Stimulated activated CD4-positive, alpha-beta T cell treated with anti-CD3 and anti-CD28 coated beads, Interleukin-4, amount 100 ng/mL, for 24 hours (primary cell): Measurements from ENCODE around the gene CYP11A1.

Experiments used
- DNase-seq: peaks from one replicate; pipeline ENCODE4 v3.0.0-alpha.2; 2020

CYP11A1 gene

GRCh38 chr15:74367296-74367854 lies at the start of gene CYP11A1:
CYP11A1 (minus strand) TSS chr15:74367646; CDS start chr15:74367585, 61 bp downstream.
- no peak for DNase-seq

- no peak for DNase-seq
These were observed 49.8 kb upstream of the CYP11A1 start for GRCh38 chr15:74417225-74417624.

GRCh38 chr15:74415966-74416916 lies 48.8 kb upstream of the CYP11A1 start:
- no peak for DNase-seq

- no peak for DNase-seq
These were observed 47.3 kb upstream of the CYP11A1 start for GRCh38 chr15:74414603-74415338.

- no peak for DNase-seq
These were observed 46.7 kb upstream of the CYP11A1 start for GRCh38 chr15:74414081-74414580.

GRCh38 chr15:74413350-74414080 lies 46.1 kb upstream of the CYP11A1 start:
- DNase-seq, result no peak

GRCh38 chr15:74412159-74412558 lies 44.7 kb upstream of the CYP11A1 start:
- no peak for DNase-seq

- no peak for DNase-seq
These were observed 44.2 kb upstream of the CYP11A1 start for GRCh38 chr15:74411686-74412085.

GRCh38 chr15:74410502-74410901 lies 43.1 kb upstream of the CYP11A1 start:
- no peak for DNase-seq

GRCh38 chr15:74409225-74409624 lies 41.8 kb upstream of the CYP11A1 start:
- DNase-seq, result no peak

- DNase-seq, result no peak
These were observed 41.4 kb upstream of the CYP11A1 start for GRCh38 chr15:74408815-74409214.

GRCh38 chr15:74408385-74408784 lies 40.9 kb upstream of the CYP11A1 start:
- no peak for DNase-seq

GRCh38 chr15:74406992-74407705 lies 39.7 kb upstream of the CYP11A1 start:
- no peak for DNase-seq

GRCh38 chr15:74406517-74406916 lies 39.1 kb upstream of the CYP11A1 start:
- no peak for DNase-seq

- DNase-seq, result no peak
These were observed 38.4 kb upstream of the CYP11A1 start for GRCh38 chr15:74405823-74406222.

GRCh38 chr15:74403991-74404563 lies 36.6 kb upstream of the CYP11A1 start:
- DNase-seq, result no peak

- DNase-seq, result no peak
These were observed 36.1 kb upstream of the CYP11A1 start for GRCh38 chr15:74403588-74403919.

GRCh38 chr15:74402873-74403587 lies 35.6 kb upstream of the CYP11A1 start:
- peak; percentile 86 for DNase-seq

GRCh38 chr15:74402337-74402841 lies 34.9 kb upstream of the CYP11A1 start:
- no peak for DNase-seq

GRCh38 chr15:74400915-74401757 lies 33.7 kb upstream of the CYP11A1 start:
- DNase-seq, result peak; percentile 56
